ENCODE data around the gene C19orf81. TPM values are rescaled to one million over a fixed set of nuclear protein-coding genes. Genes with fewer than 3 reads are reported as not detected.

The C19orf81 gene
- 10.4 TPM for total RNA-seq (ENCODE audit: unreplicated experiment)
- long read RNA-seq, partial matches to known transcripts = 0 of 1 reads
- long read RNA-seq, other reads (novel, unspliced or antisense) = 1 of 1 reads

DNA sequence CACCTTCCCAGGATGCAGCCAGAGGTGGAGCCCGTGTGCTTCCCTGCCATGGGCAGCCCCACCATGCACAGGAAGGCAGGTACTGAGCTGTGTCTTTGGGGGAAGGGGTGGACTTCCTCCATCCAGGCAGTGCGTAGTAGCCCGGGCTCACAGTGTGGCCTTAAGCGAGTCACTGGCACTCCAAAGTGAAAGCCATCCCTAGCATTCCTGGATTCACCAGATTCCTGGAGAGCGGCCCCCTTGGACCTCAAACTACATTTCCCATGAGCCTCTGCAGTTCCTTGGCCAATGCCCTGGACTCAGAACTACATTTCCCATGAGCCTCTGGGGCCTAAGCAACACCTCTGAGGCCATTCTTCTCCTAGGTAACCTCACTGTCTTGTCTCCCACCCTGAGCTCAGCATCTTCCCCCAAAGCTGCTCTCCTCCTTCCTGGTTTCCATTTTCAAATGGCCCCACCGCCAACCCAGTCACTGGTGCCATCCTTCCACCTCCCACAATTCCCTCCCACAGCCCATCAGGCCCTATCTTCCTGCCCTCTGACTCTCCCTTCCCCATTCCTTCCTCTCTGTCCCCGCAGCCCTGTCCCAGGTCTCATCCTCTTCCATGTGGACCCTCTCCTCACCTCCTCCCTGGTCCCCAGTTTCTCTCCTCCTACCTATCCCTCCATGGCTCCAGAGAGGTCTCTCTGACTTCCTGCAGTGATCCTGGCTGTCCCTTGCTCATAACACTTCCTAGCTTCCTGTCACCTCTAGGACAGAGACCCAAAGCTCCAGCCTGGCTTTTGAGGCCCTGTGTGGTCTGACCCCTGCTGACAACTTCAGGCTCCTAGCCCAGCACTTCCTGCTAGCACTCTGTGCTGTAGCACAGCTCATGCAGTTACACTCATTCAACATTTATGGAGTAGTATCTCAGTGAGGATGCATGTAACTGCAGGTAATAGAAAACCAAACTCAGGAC is at the start of gene C19orf81:
Gene C19orf81, plus strand, starts transcription at position 13 of the 959 bp plus-strand sequence. Its CDS starts 0 bp downstream, at position 13.
- DNase-seq = no peak
- Mint-ChIP-seq H3K27me3 (ENCODE audit: unreplicated experiment) (peaks cover 6% of the 10 kb centered on the region), H3K9me3 (ENCODE audit: unreplicated experiment) (peaks cover 9% of the 10 kb centered on the region), H3K27ac (ENCODE audit: unreplicated experiment) (no peak within 1 kb of the TSS), H3K4me1 (ENCODE audit: low read depth, unreplicated experiment) (no peaks in the 10 kb centered on the region), H3K36me3 (ENCODE audit: unreplicated experiment) (no peaks in the 10 kb centered on the region), H3K4me3 (ENCODE audit: unreplicated experiment) (peak within 1 kb of the TSS; percentile 63)
- TF ChIP-seq, protein P1, sequence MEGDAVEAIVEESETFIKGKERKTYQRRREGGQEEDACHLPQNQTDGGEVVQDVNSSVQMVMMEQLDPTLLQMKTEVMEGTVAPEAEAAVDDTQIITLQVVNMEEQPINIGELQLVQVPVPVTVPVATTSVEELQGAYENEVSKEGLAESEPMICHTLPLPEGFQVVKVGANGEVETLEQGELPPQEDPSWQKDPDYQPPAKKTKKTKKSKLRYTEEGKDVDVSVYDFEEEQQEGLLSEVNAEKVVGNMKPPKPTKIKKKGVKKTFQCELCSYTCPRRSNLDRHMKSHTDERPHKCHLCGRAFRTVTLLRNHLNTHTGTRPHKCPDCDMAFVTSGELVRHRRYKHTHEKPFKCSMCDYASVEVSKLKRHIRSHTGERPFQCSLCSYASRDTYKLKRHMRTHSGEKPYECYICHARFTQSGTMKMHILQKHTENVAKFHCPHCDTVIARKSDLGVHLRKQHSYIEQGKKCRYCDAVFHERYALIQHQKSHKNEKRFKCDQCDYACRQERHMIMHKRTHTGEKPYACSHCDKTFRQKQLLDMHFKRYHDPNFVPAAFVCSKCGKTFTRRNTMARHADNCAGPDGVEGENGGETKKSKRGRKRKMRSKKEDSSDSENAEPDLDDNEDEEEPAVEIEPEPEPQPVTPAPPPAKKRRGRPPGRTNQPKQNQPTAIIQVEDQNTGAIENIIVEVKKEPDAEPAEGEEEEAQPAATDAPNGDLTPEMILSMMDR (IDR thresholded peaks at IDR 0.05; ENCODE audit: partially characterized antibody, unreplicated experiment) = no peak

DNA sequence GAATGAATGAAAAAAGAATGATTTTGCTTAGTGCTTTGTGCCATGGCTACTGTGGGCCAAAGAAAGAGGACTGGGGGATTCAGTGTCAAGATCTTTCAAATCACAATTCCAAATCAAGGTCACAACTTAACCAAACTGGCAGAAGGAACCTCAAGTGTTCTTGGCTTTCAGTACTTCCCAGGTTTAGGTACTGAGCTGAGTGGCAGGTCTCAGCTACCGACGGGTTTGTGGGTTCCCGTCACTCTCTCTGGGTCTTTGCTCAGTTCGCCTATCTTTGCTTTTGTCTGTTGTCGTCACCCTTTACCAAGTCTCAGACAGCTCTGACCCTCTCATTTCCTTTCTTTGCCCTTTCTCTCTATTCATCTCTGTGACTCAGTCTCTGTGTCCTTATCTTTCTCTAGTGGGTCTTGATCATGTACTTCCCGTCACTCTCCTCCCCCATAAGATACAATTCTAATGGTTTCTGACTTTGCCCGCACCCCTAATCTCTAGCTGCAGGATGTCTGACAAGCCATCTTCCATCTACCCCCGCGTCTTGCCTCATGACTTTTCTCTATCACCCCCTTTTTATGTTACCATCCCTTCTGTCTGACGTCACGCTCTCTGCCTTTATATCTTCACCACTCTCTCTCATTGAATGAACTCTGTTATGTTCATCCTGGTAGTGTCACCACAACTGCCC is 47.7 kb upstream of the C19orf81 start:
- H3K4me3 Mint-ChIP-seq (ENCODE audit: unreplicated experiment) = no peak overlapping the region
- H3K4me1 Mint-ChIP-seq (ENCODE audit: low read depth, unreplicated experiment) = no peaks in the 10 kb centered on the region
- peaks cover 7% of the 10 kb centered on the region for H3K27me3 Mint-ChIP-seq (ENCODE audit: unreplicated experiment)
- peaks cover 4% of the 10 kb centered on the region for H3K36me3 Mint-ChIP-seq (ENCODE audit: unreplicated experiment)
- no peak for DNase-seq
- no peak overlapping the region for H3K27ac Mint-ChIP-seq (ENCODE audit: unreplicated experiment)
- peaks cover 2% of the 10 kb centered on the region for H3K9me3 Mint-ChIP-seq (ENCODE audit: unreplicated experiment)
- TF ChIP-seq, protein P1 (IDR thresholded peaks at IDR 0.05; ENCODE audit: partially characterized antibody, unreplicated experiment) = no peak

DNA sequence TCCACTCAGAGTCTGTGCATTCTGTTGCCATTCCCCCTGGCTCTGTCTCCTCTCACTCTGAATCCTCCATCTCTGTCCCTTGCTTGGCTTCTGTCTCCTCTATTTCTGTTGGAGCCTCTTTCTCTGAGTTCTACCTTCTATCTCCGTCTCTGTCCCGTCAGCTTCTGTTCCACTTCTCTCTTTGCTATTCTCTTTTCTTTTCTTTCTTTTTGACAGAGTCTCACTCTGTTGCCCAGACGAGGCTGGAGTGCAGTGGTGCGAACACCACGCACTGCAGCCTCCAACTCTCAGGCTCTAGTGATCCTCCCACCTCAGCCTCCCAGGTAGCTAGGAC is 47.2 kb upstream of the C19orf81 start:
- Mint-ChIP-seq H3K4me1 (ENCODE audit: low read depth, unreplicated experiment) (no peaks in the 10 kb centered on the region), H3K36me3 (ENCODE audit: unreplicated experiment) (peaks cover 5% of the 10 kb centered on the region), H3K9me3 (ENCODE audit: unreplicated experiment) (peaks cover 2% of the 10 kb centered on the region), H3K27me3 (ENCODE audit: unreplicated experiment) (peaks cover 8% of the 10 kb centered on the region), H3K27ac (ENCODE audit: unreplicated experiment) (no peak overlapping the region), H3K4me3 (ENCODE audit: unreplicated experiment) (no peak overlapping the region)
- no peak for DNase-seq
- TF ChIP-seq, protein P1 (IDR thresholded peaks at IDR 0.05; ENCODE audit: partially characterized antibody, unreplicated experiment) = no peak

DNA sequence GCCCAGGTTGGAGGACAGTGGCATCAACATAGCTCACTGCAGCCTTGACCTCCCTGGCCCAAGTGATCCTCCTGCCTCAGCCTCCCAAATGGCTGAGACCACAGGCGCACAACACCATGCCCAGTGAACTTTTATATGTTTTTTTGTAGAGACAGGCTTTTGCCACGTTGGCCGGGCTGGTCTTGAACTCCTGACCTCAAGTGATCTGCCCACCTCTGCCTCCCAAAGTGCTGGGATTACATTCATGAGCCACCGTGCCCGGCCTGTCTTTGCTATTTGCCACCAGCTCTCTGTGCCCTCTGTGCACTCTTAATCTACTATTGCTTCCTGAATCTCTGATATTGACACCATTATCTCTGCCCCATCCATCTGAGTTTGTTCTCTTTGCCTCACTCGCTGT is 46.7 kb upstream of the C19orf81 start:
- Mint-ChIP-seq H3K36me3 (ENCODE audit: unreplicated experiment) (peaks cover 9% of the 10 kb centered on the region), H3K27me3 (ENCODE audit: unreplicated experiment) (peaks cover 10% of the 10 kb centered on the region)
- no peak for DNase-seq

More for the DNA sequence above, 46.7 kb upstream of the C19orf81 start:
- TF ChIP-seq, protein P1 (IDR thresholded peaks at IDR 0.05; ENCODE audit: partially characterized antibody, unreplicated experiment) = no peak
- Mint-ChIP-seq H3K4me1 (ENCODE audit: low read depth, unreplicated experiment) (no peaks in the 10 kb centered on the region), H3K4me3 (ENCODE audit: unreplicated experiment) (no peak overlapping the region), H3K27ac (ENCODE audit: unreplicated experiment) (no peak overlapping the region), H3K9me3 (ENCODE audit: unreplicated experiment) (peaks cover 3% of the 10 kb centered on the region)

Measured in glutamatergic neuron (in vitro differentiated cells).